IMR-90 (cell line): ENCODE results near the gene GNB1L. TPM values are rescaled to one million over a fixed set of nuclear protein-coding genes. Genes with fewer than 3 reads are reported as not detected.

ENCODE experiments used
- ATAC-seq: fragments of 200-7000 bp; cut with Tn5 transposase; 2 replicates; pipeline ENCODE4 v1.9.1; 2020; ENCODE audit warnings: low read depth, mild to moderate bottlenecking, moderate library complexity
- BruUV-seq: library from RNA; stranded (reverse); fragments of 400-500 nt; replicated peaks from 2 replicates; lab custom pipeline; 2021; lab: Mats Ljungman, UMichigan
- CTCF ChIA-PET: fragments of 300-600 bp; formaldehyde crosslinking; extraction: SDS; loops from one replicate; lab custom pipeline; 2021; ENCODE audit warnings: antibody characterized with exemption; lab: Yijun Ruan, JAX
- POLR2A ChIA-PET: fragments of 300-600 bp; sonication (Branson Sonifier 250); formaldehyde crosslinking; loops from one replicate; lab custom pipeline; 2022; ENCODE audit warnings: antibody characterized with exemption; ENCODE audit not compliant: unreplicated experiment; lab: Charles Lee
- DNase-seq: peaks from one replicate; pipeline ENCODE4 v3.0.0; 2013
- H2AFZ ChIP-seq: replicated peaks from 2 replicates; pipeline ENCODE3; 2013; ENCODE audit warnings: low read length, mild to moderate bottlenecking; ENCODE audit not compliant: poor library complexity
- H2AK5ac ChIP-seq: 2 replicates; pipeline ENCODE4 v1.6.1; 2013; ENCODE audit warnings: low read depth, low read length, inconsistent platforms
- H2AK9ac ChIP-seq: replicated peaks from 2 replicates; pipeline ENCODE3; 2013; ENCODE audit warnings: mild to moderate bottlenecking, low read depth, low read length, moderate library complexity; ENCODE audit not compliant: poor library complexity
- H2BK120ac ChIP-seq: 2 replicates; pipeline ENCODE4 v1.6.1; 2013; ENCODE audit warnings: low read depth, low read length, inconsistent platforms
- H2BK15ac ChIP-seq: 3 replicates; pipeline ENCODE4 v1.6.1; 2013; ENCODE audit warnings: low read depth, low read length, inconsistent platforms
- H2BK20ac ChIP-seq: 2 replicates; pipeline ENCODE4 v1.6.1; 2013; ENCODE audit warnings: low read depth, mild to moderate bottlenecking, inconsistent platforms, low read length, moderate library complexity
- H2BK5ac ChIP-seq: 2 replicates; pipeline ENCODE4 v1.6.1; 2013; ENCODE audit warnings: mild to moderate bottlenecking, low read depth, low read length, inconsistent platforms; ENCODE audit not compliant: poor library complexity, severe bottlenecking
- H3K14ac ChIP-seq: replicated peaks from 2 replicates; pipeline ENCODE4 v1.6.1; 2013; ENCODE audit warnings: low read depth, low read length, inconsistent platforms
- H3K18ac ChIP-seq: 2 replicates; pipeline ENCODE4 v1.6.1; 2013; ENCODE audit warnings: low read depth, low read length, control low read depth
- H3K23ac ChIP-seq: 2 replicates; pipeline ENCODE4 v1.6.1; 2013; ENCODE audit warnings: low read depth, low read length, inconsistent platforms
- H3K27ac ChIP-seq: 2 replicates; pipeline ENCODE4 v1.5.1; 2013; ENCODE audit warnings: mild to moderate bottlenecking, control low read depth, low read length; ENCODE audit not compliant: insufficient read depth
- H3K27me3 ChIP-seq: 2 replicates; pipeline ENCODE4 v1.6.1; 2013; ENCODE audit warnings: low read length; ENCODE audit not compliant: control insufficient read depth, insufficient read depth
- H3K36me3 ChIP-seq: 2 replicates; pipeline ENCODE4 v1.6.1; 2013; ENCODE audit warnings: low read length, mixed read lengths; ENCODE audit not compliant: control insufficient read depth, insufficient read depth
- H3K4ac ChIP-seq: 2 replicates; pipeline ENCODE4 v1.6.1; 2013; ENCODE audit warnings: low read depth, low read length, inconsistent platforms
- H3K4me1 ChIP-seq: 2 replicates; pipeline ENCODE4 v1.6.1; 2013; ENCODE audit warnings: low read length, mixed read lengths; ENCODE audit not compliant: control insufficient read depth, insufficient read depth
- H3K4me2 ChIP-seq: 2 replicates; pipeline ENCODE4 v1.6.1; 2013; ENCODE audit warnings: low read depth, mild to moderate bottlenecking, control low read depth, low read length, moderate library complexity
- H3K4me3 ChIP-seq: 2 replicates; pipeline ENCODE4 v1.5.1; 2013; ENCODE audit warnings: low read depth, mild to moderate bottlenecking, control low read depth, low read length, moderate library complexity; ENCODE audit not compliant: insufficient read depth
- H3K56ac ChIP-seq: 2 replicates; pipeline ENCODE4 v1.6.1; 2013; ENCODE audit warnings: low read length, inconsistent platforms; ENCODE audit not compliant: insufficient read depth; ENCODE audit errors: extremely low read depth
- H3K79me1 ChIP-seq, 2 experiments: 2 replicates each; pipeline ENCODE4 v1.6.1; 2013; ENCODE audit warnings: low read length in 2 of 2, inconsistent platforms in 1 of 2, low read depth in 1 of 2
- H3K9ac ChIP-seq: 2 replicates; pipeline ENCODE4 v1.6.1; 2013; ENCODE audit warnings: low read depth, low read length, control low read depth
- H3K9me1 ChIP-seq: 2 replicates; pipeline ENCODE4 v1.6.1; 2013; ENCODE audit warnings: low read length, inconsistent platforms; ENCODE audit not compliant: insufficient read depth
- H3K9me3 ChIP-seq: 2 replicates; pipeline ENCODE4 v1.6.1; 2013; ENCODE audit warnings: low read length; ENCODE audit not compliant: control insufficient read depth, insufficient read depth
- H4K20me1 ChIP-seq: 2 replicates; pipeline ENCODE4 v1.6.1; 2013; ENCODE audit warnings: low read length, inconsistent platforms; ENCODE audit not compliant: insufficient read depth
- H4K5ac ChIP-seq: 2 replicates; pipeline ENCODE4 v1.6.1; 2013; ENCODE audit warnings: mild to moderate bottlenecking, low read depth, low read length, control low read depth
- H4K8ac ChIP-seq, 2 experiments: 2 replicates each; pipeline ENCODE4 v1.6.1; 2013; ENCODE audit warnings: low read depth in 2 of 2, low read length in 2 of 2, control low read depth in 1 of 2, inconsistent platforms in 1 of 2
- H4K91ac ChIP-seq: 2 replicates; pipeline ENCODE4 v1.6.1; 2013; ENCODE audit warnings: low read depth, low read length, inconsistent platforms; ENCODE audit not compliant: insufficient read depth
- BHLHE40 ChIP-seq: fragments of 150-350 bp; IDR thresholded peaks from 2 replicates; pipeline ENCODE4 v1.6.1; 2016; ENCODE audit warnings: mild to moderate bottlenecking, low read depth, low read length
- CEBPB ChIP-seq: IDR thresholded peaks from 2 replicates; pipeline ENCODE4 v1.6.1; 2012; ENCODE audit warnings: low read depth, low read length, improper control_type of control experiment
- CHD1 ChIP-seq: IDR thresholded peaks from 2 replicates; pipeline ENCODE4 v1.6.1; 2012; ENCODE audit warnings: low read depth, low read length, improper control_type of control experiment
- ELK1 ChIP-seq: fragments of 150-350 bp; IDR thresholded peaks from 2 replicates; pipeline ENCODE4 v1.6.1; 2016; ENCODE audit warnings: low read depth, mild to moderate bottlenecking, low read length, moderate library complexity, borderline replicate concordance
- FOS ChIP-seq: fragments of 150-350 bp; IDR thresholded peaks from 2 replicates; pipeline ENCODE4 v1.6.1; 2016; ENCODE audit warnings: low read depth, low read length
- MAZ ChIP-seq: IDR thresholded peaks from 2 replicates; pipeline ENCODE4 v1.6.1; 2012; ENCODE audit warnings: low read depth, mild to moderate bottlenecking, low read length, improper control_type of control experiment, moderate library complexity, borderline replicate concordance
- MXI1 ChIP-seq: IDR thresholded peaks from 2 replicates; pipeline ENCODE4 v1.6.1; 2012; ENCODE audit warnings: low read depth, mild to moderate bottlenecking, low read length, moderate library complexity, borderline replicate concordance
- NFE2L2 ChIP-seq: fragments of 150-350 bp; IDR thresholded peaks from 2 replicates; pipeline ENCODE4 v1.6.1; 2016; ENCODE audit warnings: low read depth, mild to moderate bottlenecking, low read length
- POLR2A ChIP-seq: IDR thresholded peaks from 2 replicates; pipeline ENCODE4 v1.6.1; 2012; ENCODE audit warnings: mild to moderate bottlenecking, low read depth, low read length
- RAD21 ChIP-seq: IDR thresholded peaks from 2 replicates; pipeline ENCODE4 v1.6.1; 2012; ENCODE audit warnings: low read length, improper control_type of control experiment
- RCOR1 ChIP-seq: IDR thresholded peaks from 2 replicates; pipeline ENCODE4 v1.6.1; 2012; ENCODE audit warnings: mild to moderate bottlenecking, low read length, improper control_type of control experiment; ENCODE audit not compliant: insufficient replicate concordance
- RFX5 ChIP-seq: IDR thresholded peaks from 2 replicates; pipeline ENCODE4 v1.8.0; 2012; ENCODE audit warnings: low read depth, mild to moderate bottlenecking, low read length, moderate library complexity
- SMC3 ChIP-seq: fragments of 150-350 bp; IDR thresholded peaks from 2 replicates; pipeline ENCODE4 v1.6.1; 2016; ENCODE audit warnings: low read depth, mild to moderate bottlenecking, antibody characterized with exemption, low read length, moderate library complexity
- WGBS, 2 experiments: methylation state at CpG; one replicate each; pipeline versions ENCODE4 v1.1.5 to v1.1.7; 2013; ENCODE audit warnings: missing lambda C conversion rate in 2 of 2; ENCODE audit not compliant: insufficient read length in 1 of 2; ENCODE audit errors: extremely low coverage in 2 of 2; 5-methylcytosine and 5-hydroxymethylcytosine counted together
- dilution Hi-C: fragments of 300-500 bp; cut with HindIII; formaldehyde crosslinking; loops from one replicate; pipeline ENCODE4 v1.14.3; 2018; ENCODE audit warnings: low sequenced_read_pairs; ENCODE audit not compliant: unreplicated experiment
- in situ Hi-C: fragments of 300-500 bp; cut with MboI; formaldehyde crosslinking; loops from 3 replicates; pipeline ENCODE4 v1.14.3; 2019; ENCODE audit warnings: low sequenced_read_pairs, inconsistent platforms, mixed read lengths
- intact Hi-C: fragments of 100-400 bp; cut with micrococcal nuclease; formaldehyde crosslinking; loops from 2 replicates; pipeline ENCODE4 v1.10.0; 2022
- polyA plus RNA-seq, 3 experiments: library from polyadenylated mRNA; depleted of rRNA; stranded (reverse); fragments of >200 nt; gene quantifications; 2 replicates each; pipeline ENCODE4 v1.2.3, GENCODE V29; 2012; ENCODE audit warnings: low replicate concordance in 1 of 3
- total RNA-seq: library from RNA; depleted of rRNA; stranded (reverse); fragments of >200 nt; gene quantifications from 2 replicates; pipeline ENCODE4 v1.2.3, GENCODE V29; 2012
- TF ChIP-seq, protein P1 (sequence below): conservative IDR thresholded peaks from 2 replicates; pipeline ENCODE4 v1.5.1; 2012; ENCODE audit warnings: mild to moderate bottlenecking, low read depth, low read length, improper control_type of control experiment

GNB1L gene
- total and polyA plus RNA-seq, 2 of the 4 experiments (the other 2 are of a cell fraction), result 2.5 to 4.4 TPM

- no peak for TF ChIP-seq SMC3
- TF ChIP-seq RFX5, result no peak
These were observed 20.4 kb upstream of the GNB1L start (continued) for GRCh38 chr22:19875061-19875530.

DNA sequence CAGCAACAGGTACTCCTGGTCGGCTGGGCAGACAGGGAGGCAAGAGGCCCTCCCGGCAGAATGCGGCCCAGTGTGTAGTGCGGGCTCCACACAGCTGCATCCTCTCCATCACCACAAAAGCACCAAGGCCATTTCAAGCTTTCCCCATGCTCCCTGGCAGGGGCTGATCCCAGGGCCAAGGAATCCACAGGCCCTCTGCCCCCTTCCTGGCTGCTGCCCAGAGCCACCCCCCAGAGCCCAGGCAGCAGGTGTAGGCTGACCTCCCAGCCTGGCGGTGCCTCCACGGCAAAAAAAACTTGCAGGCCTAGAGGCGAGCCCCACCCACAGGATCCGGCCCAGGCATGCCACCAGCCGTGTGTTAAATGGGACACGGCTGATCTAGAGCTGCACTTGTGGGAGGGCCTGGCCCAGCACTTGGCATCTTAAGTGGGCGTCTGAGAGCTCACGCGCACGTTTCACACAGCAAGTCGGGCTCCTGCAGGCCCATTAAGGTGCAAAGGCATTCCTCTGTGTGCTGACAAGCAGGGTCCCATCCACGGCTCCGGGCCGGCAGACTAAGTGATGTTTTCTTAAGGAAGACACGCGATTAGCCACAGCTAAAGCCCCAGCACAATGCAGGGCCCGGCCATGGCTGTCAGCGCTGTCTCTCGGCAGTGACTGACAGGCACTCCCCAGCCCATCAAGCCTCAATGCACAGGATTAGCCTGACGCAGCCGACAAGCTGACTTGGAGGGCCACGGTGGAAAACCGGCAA, 19.8 kb upstream of the GNB1L start:
- no TSS peak for BruUV-seq
- TF ChIP-seq CHD1, result no peak
- TF ChIP-seq RCOR1, result no peak
- no peak for TF ChIP-seq NFE2L2
- no peak for TF ChIP-seq RAD21
- no peak for TF ChIP-seq ELK1
- TF ChIP-seq MXI1, result no peak
- no peak for TF ChIP-seq CEBPB
- TF ChIP-seq MAZ, result no peak
- no peak for TF ChIP-seq SMC3
- TF ChIP-seq POLR2A, result no peak
- TF ChIP-seq BHLHE40, result no peak
- TF ChIP-seq, protein P1, sequence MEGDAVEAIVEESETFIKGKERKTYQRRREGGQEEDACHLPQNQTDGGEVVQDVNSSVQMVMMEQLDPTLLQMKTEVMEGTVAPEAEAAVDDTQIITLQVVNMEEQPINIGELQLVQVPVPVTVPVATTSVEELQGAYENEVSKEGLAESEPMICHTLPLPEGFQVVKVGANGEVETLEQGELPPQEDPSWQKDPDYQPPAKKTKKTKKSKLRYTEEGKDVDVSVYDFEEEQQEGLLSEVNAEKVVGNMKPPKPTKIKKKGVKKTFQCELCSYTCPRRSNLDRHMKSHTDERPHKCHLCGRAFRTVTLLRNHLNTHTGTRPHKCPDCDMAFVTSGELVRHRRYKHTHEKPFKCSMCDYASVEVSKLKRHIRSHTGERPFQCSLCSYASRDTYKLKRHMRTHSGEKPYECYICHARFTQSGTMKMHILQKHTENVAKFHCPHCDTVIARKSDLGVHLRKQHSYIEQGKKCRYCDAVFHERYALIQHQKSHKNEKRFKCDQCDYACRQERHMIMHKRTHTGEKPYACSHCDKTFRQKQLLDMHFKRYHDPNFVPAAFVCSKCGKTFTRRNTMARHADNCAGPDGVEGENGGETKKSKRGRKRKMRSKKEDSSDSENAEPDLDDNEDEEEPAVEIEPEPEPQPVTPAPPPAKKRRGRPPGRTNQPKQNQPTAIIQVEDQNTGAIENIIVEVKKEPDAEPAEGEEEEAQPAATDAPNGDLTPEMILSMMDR, result no peak
- TF ChIP-seq FOS, result no peak

More for the DNA sequence above, 19.8 kb upstream of the GNB1L start:
- H2AK5ac ChIP-seq, result peak overlapping the region; percentile 15; the same call in 1 of the 2 replicates
- H2BK120ac ChIP-seq, result peak overlapping the region; percentile 46
- H3K4me2 ChIP-seq, result no peak overlapping the region
- no peak overlapping the region for H2BK5ac ChIP-seq
- no peak overlapping the region for H3K9ac ChIP-seq
- peak overlapping the region; percentile 16; the same call in 1 of the 2 replicates for H3K4ac ChIP-seq
- H3K14ac ChIP-seq, result no peak overlapping the region
- H2AK9ac ChIP-seq, result no peak overlapping the region
- peaks cover 1% of the 10 kb centered on the region; the same call in 1 of the 2 replicates for H3K36me3 ChIP-seq
- H3K18ac ChIP-seq, result no peak overlapping the region
- intact Hi-C loops (no loop called here), in situ Hi-C loops (no loop called here), dilution Hi-C loops (no loop called here)
- H2BK20ac ChIP-seq, result no peak overlapping the region
- DNase-seq (no peak), ATAC-seq (no peak)
- CTCF ChIA-PET, result no interaction called here
- no peak overlapping the region; the same call in 2 of the 3 replicates for H2BK15ac ChIP-seq
- peaks cover 15% of the 10 kb centered on the region for H3K9me1 ChIP-seq
- POLR2A ChIA-PET, result no interaction called here
- no peak overlapping the region for H3K56ac ChIP-seq
- no peak overlapping the region for H3K27ac ChIP-seq
- H3K23ac ChIP-seq, result no peak overlapping the region; the same call in 1 of the 2 replicates
- 65% methylated on average over 14 of the region's 27 CpGs; no CpG with 5 or more reads in 1 of the 2 experiments for WGBS, 2 experiments
- H3K79me1 ChIP-seq, result peaks cover 4 to 21% of the 10 kb centered on the region in 2 experiments; a peak in 3 of 4 replicates
- no peaks in the 10 kb centered on the region for H4K20me1 ChIP-seq
- no peaks in the 10 kb centered on the region for H3K9me3 ChIP-seq
- H2AFZ ChIP-seq, result no peak overlapping the region
- H4K5ac ChIP-seq, result no peak overlapping the region
- peaks cover 20% of the 10 kb centered on the region for H3K4me1 ChIP-seq
- H3K27me3 ChIP-seq, result no peaks in the 10 kb centered on the region
- no peak overlapping the region; a peak in 1 of 4 replicates for H4K8ac ChIP-seq
- H3K4me3 ChIP-seq, result no peak overlapping the region
- no peak overlapping the region for H4K91ac ChIP-seq
